Gastroesophageal sphincter (tissue), 3 donors: ENCODE results near the gene TMEM164.

ENCODE experiments used
- CTCF ChIP-seq, 4 experiments: fragments of 200-600 bp in 2 of 4; fragments of 450-650 bp in 2 of 4; sonication (generic) in 1 of 4; IDR thresholded peaks; one replicate each; pipeline ENCODE4 v1.5.1; 2017 to 2019; ENCODE audit warnings: antibody characterized with exemption in 4 of 4, mild to moderate bottlenecking in 2 of 4, moderate library complexity in 2 of 4
- EP300 ChIP-seq: sonication (generic); formaldehyde crosslinking; IDR thresholded peaks from one replicate; pipeline ENCODE4 v1.6.1; 2017; ENCODE audit warnings: antibody characterized with exemption, mild to moderate bottlenecking
- POLR2AphosphoS5 ChIP-seq: sonication (generic); formaldehyde crosslinking; IDR thresholded peaks from one replicate; pipeline ENCODE4 v1.6.1; 2017; ENCODE audit warnings: antibody characterized with exemption

GRCh38 chrX:110003167-110004156 is 548 bp downstream of the TMEM164 start:
- TF ChIP-seq POLR2AphosphoS5 (no peak), CTCF (IDR thresholded peaks at IDR 0.05) (no peak), EP300 (no peak)
